B cell (primary cell): ENCODE results near the gene LSG1. TPM values are rescaled to one million over a fixed set of nuclear protein-coding genes. Genes with fewer than 3 reads are reported as not detected.

Experiments used
- ATAC-seq: fragments of 200-7000 bp; cut with Tn5 transposase; one replicate; pipeline ENCODE4 v1.10.0; 2021; ENCODE audit warnings: low read depth, mild to moderate bottlenecking, moderate number of reproducible peaks, moderate library complexity
- CTCF ChIA-PET: fragments of 350-600 bp; sonication (Branson Sonifier 250); formaldehyde crosslinking; loops from one replicate; lab custom pipeline; 2021; ENCODE audit warnings: antibody characterized with exemption, inconsistent platforms; lab: Charles Lee
- POLR2A ChIA-PET: fragments of 350-600 bp; sonication (Branson Sonifier 250); formaldehyde crosslinking; loops from one replicate; lab custom pipeline; 2021; ENCODE audit warnings: antibody characterized with exemption; lab: Charles Lee
- DNase-seq: peaks from one replicate; pipeline ENCODE4 v3.0.0; 2013
- H2AFZ ChIP-seq: 2 replicates; pipeline ENCODE4 v1.6.1; 2012; ENCODE audit warnings: mild to moderate bottlenecking, low read depth, low read length; ENCODE audit not compliant: insufficient read depth, poor library complexity, severe bottlenecking
- H3K27ac ChIP-seq, 2 donors: 1 replicate in 1 of 2; 2 replicates in 1 of 2; pipeline ENCODE4 v1.5.1; 2012 to 2013; ENCODE audit warnings: low read length in 2 of 2, mild to moderate bottlenecking in 2 of 2, moderate library complexity in 1 of 2
- H3K27me3 ChIP-seq, 4 experiments: fragments of 200-600 bp in 1 of 4; sonication (generic) in 1 of 4; replicated peaks in 1 of 4; 1 replicate in 2 of 4; 2 replicates in 2 of 4; pipeline versions ENCODE4 v1.6.1 to v1.7.0; 2013 to 2016; ENCODE audit warnings: low read length in 3 of 4, mild to moderate bottlenecking in 2 of 4, mixed read lengths in 1 of 4, moderate library complexity in 1 of 4; ENCODE audit not compliant: insufficient read depth in 4 of 4, control insufficient read depth in 3 of 4; ENCODE audit errors: control extremely low read depth in 1 of 4
- H3K36me3 ChIP-seq, 2 experiments: replicated peaks in 1 of 2; 1 replicate in 1 of 2; 2 replicates in 1 of 2; pipeline versions ENCODE4 v1.6.1 to v1.7.1; 2013; ENCODE audit warnings: low read length in 1 of 2; ENCODE audit not compliant: insufficient read depth in 2 of 2, control insufficient read depth in 1 of 2; ENCODE audit errors: control extremely low read depth in 1 of 2, extremely low read depth in 1 of 2
- H3K4me1 ChIP-seq, 2 donors: fragments of 200-600 bp in 1 of 2; sonication (generic) in 1 of 2; 1 replicate in 1 of 2; 2 replicates in 1 of 2; pipeline versions ENCODE4 v1.5.1 to v1.6.1; 2013 to 2017; ENCODE audit warnings: low read length in 2 of 2; ENCODE audit not compliant: control insufficient read depth in 2 of 2, insufficient read depth in 2 of 2
- H3K4me2 ChIP-seq: replicated peaks from 2 replicates; pipeline ENCODE3; 2012; ENCODE audit warnings: mild to moderate bottlenecking, low read depth, low read length; ENCODE audit not compliant: poor library complexity, severe bottlenecking
- H3K4me3 ChIP-seq, 5 experiments: fragments of 200-600 bp in 1 of 5; sonication (generic) in 1 of 5; 1 replicate in 3 of 5; 2 replicates in 2 of 5; pipeline versions ENCODE4 v1.5.1 to v1.7.0; 2011 to 2016; ENCODE audit warnings: low read length in 4 of 5, mild to moderate bottlenecking in 4 of 5, low read depth in 2 of 5, control low read depth in 1 of 5, moderate library complexity in 1 of 5; ENCODE audit not compliant: insufficient read depth in 1 of 5; ENCODE audit errors: control extremely low read depth in 1 of 5, extremely low read depth in 1 of 5
- H3K79me2 ChIP-seq: fragments of 200-600 bp; sonication (generic); one replicate; pipeline ENCODE4 v1.6.0; 2016; ENCODE audit warnings: low read length; ENCODE audit not compliant: control insufficient read depth, insufficient read depth
- H3K9ac ChIP-seq: fragments of 200-600 bp; sonication (generic); 2 replicates; pipeline ENCODE4 v1.6.1; 2017; ENCODE audit warnings: mild to moderate bottlenecking, low read length, moderate library complexity
- H3K9me3 ChIP-seq, 3 donors: one replicate each; pipeline versions ENCODE4 v1.6.1 to v1.7.1; 2013; ENCODE audit warnings: low read length in 2 of 3; ENCODE audit not compliant: control insufficient read depth in 2 of 3, insufficient read depth in 1 of 3; ENCODE audit errors: control extremely low read depth in 1 of 3
- H4K20me1 ChIP-seq: 2 replicates; pipeline ENCODE4 v1.6.0; 2012; ENCODE audit warnings: mild to moderate bottlenecking, low read length; ENCODE audit not compliant: insufficient read depth, control insufficient read depth, poor library complexity, severe bottlenecking
- H3K27ac Mint-ChIP-seq: one replicate; pipeline ENCODE4 v1.8.0; 2021; ENCODE audit warnings: mixed read lengths
- H3K27me3 Mint-ChIP-seq: one replicate; pipeline ENCODE4 v1.8.0; 2021; ENCODE audit warnings: mixed read lengths
- H3K4me1 Mint-ChIP-seq: one replicate; pipeline ENCODE4 v1.8.0; 2021; ENCODE audit warnings: mixed read lengths
- H3K4me3 Mint-ChIP-seq: one replicate; pipeline ENCODE4 v1.8.0; 2021; ENCODE audit warnings: mixed read lengths
- H3K9me3 Mint-ChIP-seq: one replicate; pipeline ENCODE4 v1.8.0; 2022; ENCODE audit warnings: mixed read lengths; ENCODE audit not compliant: insufficient read depth
- EZH2 ChIP-seq: IDR thresholded peaks from 2 replicates; pipeline ENCODE4 v1.6.1; 2012; ENCODE audit warnings: borderline replicate concordance, low read depth, mild to moderate bottlenecking, moderate library complexity, low read length; ENCODE audit not compliant: insufficient read depth, poor library complexity, severe bottlenecking
- WGBS: methylation state at CpG from one replicate; pipeline ENCODE4 v1.1.5; 2013; ENCODE audit warnings: missing lambda C conversion rate; ENCODE audit not compliant: insufficient coverage; 5-methylcytosine and 5-hydroxymethylcytosine counted together
- intact Hi-C: fragments of 100-400 bp; cut with micrococcal nuclease; formaldehyde crosslinking; loops from one replicate; pipeline ENCODE4 v1.10.0; 2022
- polyA plus RNA-seq: library from polyadenylated mRNA; depleted of rRNA; stranded (reverse); fragments of >200 nt; gene quantifications from 2 replicates; pipeline ENCODE4 v1.2.3, GENCODE V29; 2012
- total RNA-seq, 2 donors: library from RNA; stranded (reverse); fragments of 120-200 nt in 1 of 2; gene quantifications; 1 replicate in 1 of 2; 2 replicates in 1 of 2; pipeline versions ENCODE4 v1.2.3 to v1.2.4, GENCODE V29; 2013 to 2022
- TF ChIP-seq, protein P1 (sequence below): fragments of 200-600 bp; IDR thresholded peaks from one replicate; pipeline ENCODE4 v1.8.0; 2022; ENCODE audit warnings: antibody characterized with exemption, mild to moderate bottlenecking

LSG1 gene
- total and polyA plus RNA-seq, 2 donors (not counting 1 experiment from before 2014, with no cell fraction given) = 29.4 to 54.6 TPM

DNA sequence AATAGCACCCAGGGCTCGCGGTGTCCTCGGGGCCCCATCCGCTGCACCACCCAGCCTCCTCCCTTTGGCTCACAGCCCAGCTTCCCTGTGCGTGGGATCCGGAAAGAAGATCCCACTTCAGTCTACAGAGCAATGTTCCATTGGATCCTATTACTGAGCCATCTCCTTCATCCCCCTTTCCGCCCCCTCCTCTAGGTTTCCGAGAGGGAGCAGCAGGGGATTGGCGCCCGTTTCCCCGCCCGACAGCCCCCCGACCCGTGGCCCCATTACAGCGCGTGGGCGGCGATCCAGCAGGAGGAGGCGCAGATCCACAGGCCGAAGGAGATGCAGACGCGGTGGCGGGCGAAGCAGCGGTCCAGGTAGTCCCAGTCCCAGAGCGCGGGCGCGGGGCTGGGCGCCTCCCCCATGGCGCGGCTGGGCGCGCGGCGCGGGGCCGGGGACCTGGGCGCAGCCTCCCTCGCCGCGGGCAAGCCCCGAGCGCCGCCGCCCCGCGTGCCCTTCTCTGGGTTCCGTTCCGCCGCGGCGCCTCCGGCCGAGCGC, 39.1 kb downstream of the LSG1 start:
- H3K9me3 Mint-ChIP-seq = no peaks in the 10 kb centered on the region
- POLR2A ChIA-PET = interaction anchor here (0.9 to 1.4 kb wide), 2 partner anchors 39 to 50 kb away, joined by 3 to 4 read pairs; partner anchors contain the start of gene LSG1
- peak overlapping the region; percentile 56 for H3K27ac Mint-ChIP-seq
- intact Hi-C loops = loop anchor here (2.0 kb wide), 2 partner anchors 48 to 146 kb away; partner anchors contain the start of gene ATP13A3
- H3K27me3 Mint-ChIP-seq = no peaks in the 10 kb centered on the region
- Histone ChIP-seq H3K4me3 (peak overlapping the region; percentile 30 to 79 (median 58)), H2AFZ (peak overlapping the region; percentile 87), H3K9me3 (peaks cover 0 to 15% (median 0%) of the 10 kb centered on the region in 3 donors), H3K9ac (peak overlapping the region; percentile 83), H3K4me1 (peaks cover 4 to 5% of the 10 kb centered on the region in 2 donors), H3K4me2 (peak overlapping the region; percentile 95), H3K79me2 (no peaks in the 10 kb centered on the region), H3K27me3 (no peaks in the 10 kb centered on the region), H4K20me1 (no peaks in the 10 kb centered on the region), H3K36me3 (no peaks in the 10 kb centered on the region), H3K27ac (no peak overlapping the region)
- no peak for DNase-seq
- TF ChIP-seq EZH2 = no peak
- TF ChIP-seq, protein P1, sequence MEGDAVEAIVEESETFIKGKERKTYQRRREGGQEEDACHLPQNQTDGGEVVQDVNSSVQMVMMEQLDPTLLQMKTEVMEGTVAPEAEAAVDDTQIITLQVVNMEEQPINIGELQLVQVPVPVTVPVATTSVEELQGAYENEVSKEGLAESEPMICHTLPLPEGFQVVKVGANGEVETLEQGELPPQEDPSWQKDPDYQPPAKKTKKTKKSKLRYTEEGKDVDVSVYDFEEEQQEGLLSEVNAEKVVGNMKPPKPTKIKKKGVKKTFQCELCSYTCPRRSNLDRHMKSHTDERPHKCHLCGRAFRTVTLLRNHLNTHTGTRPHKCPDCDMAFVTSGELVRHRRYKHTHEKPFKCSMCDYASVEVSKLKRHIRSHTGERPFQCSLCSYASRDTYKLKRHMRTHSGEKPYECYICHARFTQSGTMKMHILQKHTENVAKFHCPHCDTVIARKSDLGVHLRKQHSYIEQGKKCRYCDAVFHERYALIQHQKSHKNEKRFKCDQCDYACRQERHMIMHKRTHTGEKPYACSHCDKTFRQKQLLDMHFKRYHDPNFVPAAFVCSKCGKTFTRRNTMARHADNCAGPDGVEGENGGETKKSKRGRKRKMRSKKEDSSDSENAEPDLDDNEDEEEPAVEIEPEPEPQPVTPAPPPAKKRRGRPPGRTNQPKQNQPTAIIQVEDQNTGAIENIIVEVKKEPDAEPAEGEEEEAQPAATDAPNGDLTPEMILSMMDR = no peak
- peaks cover 9% of the 10 kb centered on the region for H3K4me1 Mint-ChIP-seq
- WGBS = 2% methylated on average over 56 of the region's 56 CpGs
- CTCF ChIA-PET = interaction anchor here (1.0 to 2.1 kb wide), 3 partner anchors 38 to 50 kb away, joined by 3 to 8 read pairs (median 4); partner anchors contain the start of gene LSG1
- peak; percentile 51 for ATAC-seq
- H3K4me3 Mint-ChIP-seq = peak overlapping the region; percentile 86

- ATAC-seq (no peak), DNase-seq (no peak)
- no peak for TF ChIP-seq EZH2
- TF ChIP-seq, protein P1 = no peak
- ChIA-PET POLR2A (no interaction called here), CTCF (interaction anchor here (1.0 kb wide), 1 partner anchor 38 kb away, joined by 4 read pairs; no protein-coding TSS in a partner anchor)
- intact Hi-C loops = loop anchor here (2.0 kb wide), 2 partner anchors 48 to 146 kb away; partner anchors contain the start of gene ATP13A3
- H3K27ac ChIP-seq = no peak overlapping the region
- Mint-ChIP-seq H3K4me3 (peak overlapping the region; percentile 86), H3K4me1 (peaks cover 9% of the 10 kb centered on the region), H3K27me3 (no peaks in the 10 kb centered on the region), H3K9me3 (no peaks in the 10 kb centered on the region), H3K27ac (peak overlapping the region; percentile 56)
- H3K27me3 ChIP-seq = no peaks in the 10 kb centered on the region
- peak overlapping the region; percentile 83 for H3K9ac ChIP-seq
- H3K4me1 ChIP-seq = peaks cover 4 to 5% of the 10 kb centered on the region in 2 donors
- H4K20me1 ChIP-seq = no peaks in the 10 kb centered on the region
- H3K36me3 ChIP-seq = no peaks in the 10 kb centered on the region
- WGBS = 88% methylated on average over 10 of the region's 11 CpGs
- no peaks in the 10 kb centered on the region for H3K79me2 ChIP-seq
- H2AFZ ChIP-seq = peak overlapping the region; percentile 87
- H3K9me3 ChIP-seq = peaks cover 0 to 15% (median 0%) of the 10 kb centered on the region in 3 donors
- peak overlapping the region; percentile 95 for H3K4me2 ChIP-seq
- peak overlapping the region; percentile 30 to 79 (median 58) for H3K4me3 ChIP-seq
These were observed 39.7 kb downstream of the LSG1 start for GRCh38 chr3:194632226-194632808.
